GM12891 (cell line): ENCODE data around the gene ASIC2.

Source experiments
- DNase-seq: peaks from one replicate; pipeline ENCODE4 v3.0.0; 2011; ENCODE audit warnings: low spot score; ENCODE audit not compliant: insufficient read length
- FAIRE-seq: peaks from 2 replicates; lab custom pipeline; 2011; peaks lifted over from hg19 to GRCh38; lab: Jason Lieb, UNC
- PAX5 ChIP-seq: IDR thresholded peaks from 2 replicates; pipeline ENCODE4 v1.6.1; 2011; ENCODE audit warnings: low read length, moderate library complexity, mild to moderate bottlenecking; ENCODE audit not compliant: insufficient read depth, severe bottlenecking
- POLR2A ChIP-seq: IDR thresholded peaks from 2 replicates; pipeline ENCODE4 v1.6.1; 2011; ENCODE audit warnings: low read depth, low read length, control low read depth
- POLR2AphosphoS5 ChIP-seq: IDR thresholded peaks from 2 replicates; pipeline ENCODE4 v1.6.1; 2011; ENCODE audit warnings: low read depth, low read length, control low read depth
- POU2F2 ChIP-seq: IDR thresholded peaks from 2 replicates; pipeline ENCODE4 v1.6.1; 2011; ENCODE audit warnings: low read depth, mild to moderate bottlenecking, control low read depth, low read length, moderate library complexity
- SPI1 ChIP-seq: IDR thresholded peaks from 2 replicates; pipeline ENCODE4 v1.6.1; 2011; ENCODE audit warnings: low read depth, low read length, control low read depth
- TAF1 ChIP-seq: IDR thresholded peaks from 2 replicates; pipeline ENCODE4 v1.6.1; 2011; ENCODE audit warnings: low read depth, low read length, control low read depth

Gene ASIC2

DNA sequence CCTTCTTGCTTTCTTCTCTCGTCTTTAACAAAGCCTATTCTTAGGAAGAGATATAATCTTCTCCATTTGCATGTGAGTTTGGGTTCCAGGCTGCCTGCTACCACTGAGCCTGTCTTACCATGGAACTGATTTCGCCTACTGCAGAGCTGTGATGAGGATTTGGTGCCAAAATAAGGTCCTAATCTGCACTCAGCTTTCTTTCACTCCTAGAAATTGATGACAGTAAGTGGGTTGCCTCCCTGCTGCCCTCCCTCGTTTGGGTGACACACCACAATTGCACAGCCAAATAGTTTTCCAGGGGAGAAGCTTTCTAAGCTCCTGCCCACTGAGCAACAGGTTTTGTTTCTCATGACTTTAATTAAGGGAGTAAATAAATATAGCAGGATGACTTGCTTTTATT lies 25.1 kb upstream of the ASIC2 start:
- DNase-seq (no peak), FAIRE-seq (no peak)
- no peak for TF ChIP-seq TAF1
- TF ChIP-seq PAX5 = no peak
- no peak for TF ChIP-seq POU2F2
- no peak for TF ChIP-seq SPI1
- no peak for TF ChIP-seq POLR2A
- no peak for TF ChIP-seq POLR2AphosphoS5

DNA sequence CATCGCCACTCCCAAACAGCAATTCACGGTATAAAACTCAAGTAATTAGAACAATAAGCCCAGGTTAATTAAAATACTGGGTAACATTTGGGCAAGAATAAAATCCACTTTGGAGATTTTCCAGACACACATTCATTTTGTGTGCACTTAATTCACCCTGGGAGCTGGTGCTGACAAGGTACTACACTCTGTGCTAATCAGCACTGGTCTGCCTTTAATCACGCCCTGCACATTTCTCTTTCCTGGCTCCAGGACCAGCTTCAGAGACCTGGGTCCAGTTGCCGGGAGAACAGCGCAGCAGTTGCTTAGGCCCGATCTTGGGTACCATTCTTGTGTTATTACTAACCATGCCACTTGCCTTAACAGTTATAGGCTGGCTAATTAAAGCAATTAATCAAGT lies 23.7 kb upstream of the ASIC2 start:
- DNase-seq (no peak), FAIRE-seq (no peak)
- TF ChIP-seq POLR2A (no peak), SPI1 (no peak), PAX5 (no peak), TAF1 (no peak), POU2F2 (no peak), POLR2AphosphoS5 (no peak)

DNA sequence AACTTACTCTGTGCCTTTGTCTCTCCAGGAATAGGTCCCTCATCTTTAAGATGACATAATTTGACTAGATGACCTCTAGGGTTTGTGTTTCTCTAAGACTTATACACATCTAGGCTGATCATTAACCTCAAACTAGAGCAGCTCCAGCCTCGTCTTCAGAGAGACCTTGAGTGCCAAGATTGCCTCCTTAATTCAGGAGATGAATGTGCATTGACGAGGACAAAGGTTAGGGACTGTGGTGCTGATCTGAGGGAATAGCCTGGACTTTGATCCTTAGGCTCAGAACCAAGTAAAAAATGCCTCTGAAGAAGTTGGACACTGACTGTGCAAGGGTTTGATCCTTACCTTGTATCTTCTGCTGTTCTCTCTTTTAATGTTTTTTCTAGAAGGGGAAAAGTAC lies 17.2 kb upstream of the ASIC2 start:
- TF ChIP-seq TAF1 = no peak
- no peak for TF ChIP-seq POLR2A
- no peak for TF ChIP-seq POLR2AphosphoS5
- TF ChIP-seq SPI1 = no peak
- TF ChIP-seq PAX5 = no peak
- TF ChIP-seq POU2F2 = no peak
- DNase-seq = no peak
- no peak for FAIRE-seq

DNA sequence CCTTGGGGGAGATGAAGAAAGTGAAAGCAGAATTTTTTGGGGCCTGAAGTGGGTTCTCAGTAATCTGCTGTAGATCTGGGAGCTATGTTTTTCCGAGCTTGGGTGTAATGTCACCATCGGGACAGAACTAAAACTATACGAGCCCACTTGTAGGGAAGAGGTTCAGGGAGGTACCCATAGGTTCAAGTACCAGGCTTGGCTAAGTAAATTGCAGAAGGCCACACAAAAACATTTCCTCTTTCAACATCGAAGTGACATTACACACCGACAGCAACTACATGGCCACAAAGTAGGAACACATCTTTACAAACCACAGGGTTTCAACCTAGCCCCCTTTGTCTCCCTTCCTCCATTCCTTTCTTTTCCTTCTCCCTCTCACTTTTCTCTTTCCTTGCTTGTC lies 10.2 kb upstream of the ASIC2 start:
- no peak for DNase-seq
- no peak for FAIRE-seq
- no peak for TF ChIP-seq POLR2AphosphoS5
- no peak for TF ChIP-seq PAX5
- no peak for TF ChIP-seq SPI1

DNA sequence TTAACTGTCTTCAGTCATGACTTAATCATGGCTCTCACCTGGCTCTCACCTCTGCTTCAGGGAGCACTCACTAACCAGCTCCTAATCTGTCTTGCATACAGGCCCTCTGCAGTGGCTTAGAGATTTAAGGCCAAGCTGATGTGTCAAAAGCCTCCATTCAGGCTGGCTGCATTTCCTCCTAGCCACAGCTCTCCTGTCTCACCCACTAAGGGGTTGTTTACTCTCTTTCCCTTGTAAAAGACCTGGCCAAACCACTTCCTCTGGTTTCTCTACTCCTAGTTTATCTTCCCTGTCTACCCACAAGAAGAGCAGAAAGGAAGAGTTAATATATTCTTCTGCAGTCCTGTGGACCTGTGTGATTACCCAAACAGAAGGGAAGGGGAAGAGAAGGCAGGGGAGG lies 9.3 kb upstream of the ASIC2 start:
- TF ChIP-seq SPI1 (no peak), POLR2A (no peak), PAX5 (no peak), TAF1 (no peak), POU2F2 (no peak), POLR2AphosphoS5 (no peak)
- FAIRE-seq = no peak
- DNase-seq = no peak

DNA sequence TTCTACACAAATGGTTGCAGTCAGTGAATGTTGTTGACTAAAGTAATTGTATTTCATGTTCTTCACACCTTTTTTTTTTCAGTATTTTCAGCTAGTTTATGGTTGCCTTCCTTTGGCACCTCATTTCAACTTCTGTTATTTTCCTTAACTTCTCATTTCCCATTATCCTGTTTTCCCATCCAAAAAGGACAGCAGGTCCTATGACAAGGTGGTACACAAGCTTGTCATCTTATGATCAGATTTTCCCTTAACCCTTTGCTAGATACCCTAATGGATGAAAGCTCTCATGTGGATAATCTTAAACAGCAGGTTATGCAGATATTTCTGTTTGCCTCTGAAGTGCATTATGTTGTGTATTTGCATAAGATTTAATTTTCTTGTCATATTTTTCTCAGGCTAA lies 7.1 kb upstream of the ASIC2 start:
- FAIRE-seq = no peak
- no peak for DNase-seq
- TF ChIP-seq PAX5 (no peak), SPI1 (no peak), POLR2AphosphoS5 (no peak), POLR2A (no peak), TAF1 (no peak), POU2F2 (no peak)

DNA sequence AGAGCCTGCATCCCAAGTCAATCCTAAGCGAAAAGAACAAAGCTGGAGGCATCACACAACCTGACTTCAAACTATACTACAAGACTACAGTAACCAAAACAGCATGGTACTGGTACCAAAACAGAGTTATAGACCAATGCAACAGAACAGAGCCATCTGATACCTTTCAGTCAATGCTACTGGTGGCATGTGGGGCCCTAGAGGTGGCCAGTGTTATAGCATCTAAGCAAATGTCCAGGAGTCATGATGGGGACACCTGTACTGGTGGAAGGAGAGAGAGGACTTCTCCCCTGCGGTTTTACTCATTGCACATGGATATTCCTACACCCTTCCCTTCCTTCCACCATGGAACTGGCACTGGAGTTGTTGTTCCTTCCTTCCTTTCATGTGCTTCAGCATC lies 6.0 kb upstream of the ASIC2 start:
- FAIRE-seq (no peak), DNase-seq (no peak)
- TF ChIP-seq POLR2AphosphoS5 (no peak), SPI1 (no peak), POLR2A (no peak), TAF1 (no peak)

DNA sequence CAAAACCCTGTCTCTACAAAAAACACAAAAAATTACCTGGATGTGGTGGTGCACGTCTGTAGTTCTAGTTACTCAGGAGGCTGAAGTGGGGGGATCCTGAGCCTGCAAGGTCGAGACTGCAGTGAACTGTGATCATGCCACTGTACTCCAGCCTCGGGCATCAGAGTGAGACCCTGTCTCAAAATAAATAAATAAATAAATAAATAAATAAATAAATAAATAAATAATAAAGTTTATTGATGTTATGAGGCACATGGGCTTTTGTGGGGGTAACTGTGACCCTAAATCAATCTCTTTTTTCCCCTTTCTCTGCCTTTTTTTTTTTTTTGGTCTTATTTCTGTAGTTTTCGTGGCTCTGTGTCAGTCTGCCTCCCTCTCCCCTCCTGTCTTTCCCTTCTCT lies 4.5 kb upstream of the ASIC2 start:
- no peak for FAIRE-seq
- TF ChIP-seq SPI1 (no peak), POLR2AphosphoS5 (no peak), PAX5 (no peak), POLR2A (no peak), POU2F2 (no peak), TAF1 (no peak)
- no peak for DNase-seq

DNA sequence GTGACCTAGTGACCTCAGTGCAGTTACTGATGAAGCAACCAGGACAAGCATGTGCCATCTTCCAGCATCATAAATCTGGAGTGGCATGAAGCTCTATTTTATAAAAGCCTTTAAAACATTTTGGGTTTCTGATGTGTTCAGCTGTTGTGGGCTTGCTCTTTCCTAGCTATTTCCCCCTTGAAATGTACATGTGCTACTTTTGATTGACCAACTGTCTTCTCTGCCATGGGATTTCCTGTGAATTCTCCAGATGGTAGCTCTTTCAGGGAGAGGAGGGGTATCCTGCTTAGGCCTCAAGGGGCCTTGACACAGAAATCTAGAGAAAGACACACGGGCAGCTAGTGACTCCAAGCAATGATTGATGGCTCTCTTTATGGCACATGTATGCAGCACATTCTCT lies 1.9 kb upstream of the ASIC2 start:
- FAIRE-seq (no peak), DNase-seq (no peak)
- no peak for TF ChIP-seq SPI1
- no peak for TF ChIP-seq TAF1
- TF ChIP-seq POLR2A = no peak
- TF ChIP-seq POLR2AphosphoS5 = no peak
- TF ChIP-seq PAX5 = no peak
- TF ChIP-seq POU2F2 = no peak

DNA sequence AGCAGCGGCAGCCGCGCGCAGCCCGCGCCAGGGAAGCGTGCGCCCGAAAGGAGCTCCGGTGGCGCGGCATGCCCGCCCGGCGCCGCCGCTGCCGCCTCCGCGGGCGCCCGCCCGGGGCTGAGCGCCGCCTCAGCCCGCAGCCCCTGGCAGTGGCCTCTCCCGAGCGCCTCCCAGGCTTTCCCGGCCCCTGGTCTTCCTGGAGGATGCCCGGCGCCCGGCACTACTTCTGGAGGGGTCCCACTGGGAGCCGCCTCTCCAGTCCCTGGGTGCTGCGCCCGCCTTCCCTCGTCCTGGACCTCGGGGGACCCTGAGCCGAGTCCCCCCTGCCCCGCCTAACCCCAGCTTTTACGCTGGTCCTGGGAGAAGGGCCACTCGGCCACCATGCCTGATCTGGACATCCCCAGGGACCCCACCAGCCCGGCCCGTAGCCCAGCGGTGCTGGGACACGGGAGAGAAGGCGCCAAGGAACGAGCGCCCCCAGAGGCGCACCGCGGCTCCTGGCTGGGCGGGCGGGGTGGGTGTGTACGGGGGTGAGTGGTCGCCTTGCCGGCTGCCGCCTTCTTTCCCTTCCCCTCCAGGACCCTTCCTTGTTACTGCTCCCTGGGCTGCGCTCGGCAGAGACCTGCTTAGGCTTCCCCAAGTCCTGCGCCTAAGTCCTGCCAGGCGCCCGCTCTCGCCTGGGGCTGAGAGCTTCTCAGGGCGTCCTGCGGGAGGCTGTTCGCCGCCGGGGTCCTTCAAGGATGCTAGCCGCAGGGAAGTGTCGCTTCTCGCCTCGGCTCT lies 704 bp downstream of the ASIC2 start:
- FAIRE-seq = no peak
- peak; percentile 24 for DNase-seq
- no peak for TF ChIP-seq POU2F2
- TF ChIP-seq SPI1 = no peak
- TF ChIP-seq TAF1 = no peak
- no peak for TF ChIP-seq POLR2AphosphoS5
